ENCODE results near the gene ABCB1.

The ABCB1 gene

GRCh38 chr7:87458148-87458547 lies 142.5 kb downstream of the ABCB1 start:
- TF ChIP-seq CTCF (IDR thresholded peaks at IDR 0.05; ENCODE audit: insufficient read depth, low read length, poor library complexity, severe bottlenecking) = no peak
- no peak for DNase-seq (ENCODE audit: extremely low read depth, insufficient read length)
- Histone ChIP-seq H3K27me3 (replicated peaks; ENCODE audit: control insufficient read depth, insufficient read depth, low read length) (no peaks in the 10 kb centered on the region), H3K4me3 (replicated peaks; ENCODE audit: low read depth, low read length) (no peak overlapping the region), H3K36me3 (ENCODE audit: control insufficient read depth, insufficient read depth, low read length) (no peaks in the 10 kb centered on the region)

GRCh38 chr7:87456247-87456646 lies 144.4 kb downstream of the ABCB1 start:
- no peak for TF ChIP-seq CTCF (IDR thresholded peaks at IDR 0.05; ENCODE audit: insufficient read depth, low read length, poor library complexity, severe bottlenecking)
- Histone ChIP-seq H3K36me3 (ENCODE audit: control insufficient read depth, insufficient read depth, low read length) (no peaks in the 10 kb centered on the region), H3K27me3 (replicated peaks; ENCODE audit: control insufficient read depth, insufficient read depth, low read length) (no peaks in the 10 kb centered on the region), H3K4me3 (replicated peaks; ENCODE audit: low read depth, low read length) (no peak overlapping the region)
- DNase-seq (ENCODE audit: extremely low read depth, insufficient read length) = no peak
